ENCODE results near the gene KCTD7. TPM values are rescaled to one million over a fixed set of nuclear protein-coding genes. Genes with fewer than 3 reads are reported as not detected.

Gene KCTD7
- total and polyA plus RNA-seq, 4 experiments from 2014 or later, result 10.1 to 63.8 (median 39.7) TPM

- no peak overlapping the region for H3K4me3 ChIP-seq (ENCODE audit: low read length in 2 of 2)
- Mint-ChIP-seq H3K27me3 (no peaks in the 10 kb centered on the region), H3K4me1 (peaks cover 0 to 1% (median 0%) of the 10 kb centered on the region in 4 donors), H3K4me3 (no peak overlapping the region), H3K36me3 (no peaks in the 10 kb centered on the region), H3K9me3 (peaks cover 0 to 3% (median 0%) of the 10 kb centered on the region in 8 donors), H3K27ac (no peak overlapping the region)
- no peak overlapping the region for H3K27ac ChIP-seq (ENCODE audit: low read depth, low read length)
- H3K27me3 ChIP-seq (ENCODE audit: insufficient read depth, low read length), result no peaks in the 10 kb centered on the region
- no peaks in the 10 kb centered on the region for H3K4me1 ChIP-seq (ENCODE audit: insufficient read depth, low read length)
- DNase-seq, result no peak
- ChIA-PET CTCF (ENCODE audit: partially characterized antibody) (no interaction called here), POLR2A (ENCODE audit: partially characterized antibody) (no interaction called here)
- intact Hi-C loops (cut with micrococcal nuclease), result no loop called here
- H3K36me3 ChIP-seq (ENCODE audit: insufficient read depth, low read length), result no peaks in the 10 kb centered on the region
- H3K9me3 ChIP-seq (ENCODE audit: control insufficient read depth in 1 of 2, low read length in 2 of 2), result no peaks in the 10 kb centered on the region
Measured at GRCh38 chr7:66693331-66693730, 64.7 kb downstream of the KCTD7 start.

Other genes with a start within 250 kb of the KCTD7 start
- 10 to 100 TPM; 23.0 to 28.6 TPM for gene RABGEF1, start 111.9 kb downstream of the KCTD7 start, total RNA-seq
- 10 to 100 TPM; 16.2 to 21.9 TPM for gene RABGEF1, start 111.9 kb downstream of the KCTD7 start, polyA plus RNA-seq